HuH-7.5 (cell line): ENCODE measurements around the gene TPRX1.
A peak's percentile ranks its signal among the peaks of the same experiment; 100 is the strongest.
"Not testable (repeated sequence)": the region's sequence is repeated elsewhere in the genome, so short reads cannot be mapped to it uniquely, and the experiment has no call there.

Experiments
- DNase-seq: peaks from one replicate; pipeline ENCODE4 v3.0.0; 2011; ENCODE audit warnings: low spot score

TPRX1 gene

GRCh38 chr19:47801270-47801669 is 3.1 kb downstream of the TPRX1 start:
- no peak for DNase-seq

DNA sequence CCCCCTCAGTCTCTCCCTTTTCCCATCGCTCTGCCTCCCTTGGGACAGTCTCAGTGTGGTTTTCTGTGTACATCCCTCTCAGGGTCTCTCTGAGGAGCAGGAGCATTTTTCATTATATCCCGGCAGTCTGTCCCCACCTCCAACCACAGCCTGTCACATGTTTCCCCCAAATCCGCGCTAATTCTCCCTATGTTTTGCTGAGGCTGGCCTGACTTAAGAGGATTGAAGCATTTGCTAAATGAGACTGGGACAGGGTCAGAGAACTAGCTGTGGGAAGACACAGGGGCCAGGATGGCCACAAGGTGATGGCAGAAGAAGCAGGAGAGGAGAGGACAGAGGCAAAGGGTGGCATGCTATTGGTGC is 5.5 kb downstream of the TPRX1 start:
- no peak for DNase-seq

- no peak for DNase-seq
Measured at GRCh38 chr19:47797996-47798903, 6.1 kb downstream of the TPRX1 start.

GRCh38 chr19:47796785-47797184 is 7.6 kb downstream of the TPRX1 start:
- DNase-seq: no peak

DNA sequence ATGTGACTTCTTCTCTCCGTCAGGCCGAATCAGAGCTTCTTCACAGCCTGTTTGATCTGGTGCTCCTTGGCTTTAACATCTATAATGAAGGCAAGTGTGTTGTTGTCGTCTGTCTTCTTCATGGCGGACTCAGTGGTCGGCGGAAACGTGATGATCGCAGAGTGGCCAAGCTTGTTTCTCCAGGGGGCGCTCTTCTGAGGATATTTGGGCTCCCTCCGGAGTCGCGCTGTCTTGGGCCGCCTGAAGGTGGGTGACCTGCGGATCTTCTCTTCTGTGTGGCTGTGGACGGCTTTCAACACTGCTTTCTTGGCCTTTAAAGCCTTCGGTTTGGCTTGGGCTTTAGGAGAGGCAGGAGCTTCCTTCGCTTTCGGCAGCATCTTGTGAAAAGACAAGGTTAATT is 9.8 kb downstream of the TPRX1 start:
- DNase-seq: no peak

- no peak for DNase-seq
Measured at GRCh38 chr19:47792616-47793015, 11.7 kb downstream of the TPRX1 start.

- DNase-seq: peak; percentile 86
Measured at GRCh38 chr19:47790398-47790814, 13.9 kb downstream of the TPRX1 start.

DNA sequence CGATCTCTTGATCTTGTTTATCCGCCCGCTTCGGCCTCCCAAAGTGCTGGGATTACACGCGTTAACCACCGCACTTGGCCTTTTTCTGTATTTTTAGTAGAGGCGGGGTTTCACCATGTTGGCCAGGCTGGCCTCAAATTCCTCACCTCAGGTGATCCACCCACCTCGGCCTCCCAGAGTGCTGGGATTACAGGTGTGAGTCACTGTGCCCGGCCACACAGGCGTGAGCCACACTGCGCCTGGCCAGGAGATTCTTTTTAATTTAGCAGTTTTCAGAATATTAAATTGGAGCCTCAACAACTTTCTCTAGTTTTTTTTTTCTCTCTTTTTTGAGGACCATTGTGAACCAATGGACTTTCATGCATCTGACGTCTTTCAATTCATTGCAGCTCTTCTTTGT is 14.5 kb downstream of the TPRX1 start:
- not testable (repeated sequence) for DNase-seq

GRCh38 chr19:47787307-47787706 is 17.0 kb downstream of the TPRX1 start:
- DNase-seq: not testable (repeated sequence)

GRCh38 chr19:47786566-47786965 is 17.8 kb downstream of the TPRX1 start:
- no peak for DNase-seq

GRCh38 chr19:47781590-47782262 is 22.6 kb downstream of the TPRX1 start:
- no peak for DNase-seq

DNA sequence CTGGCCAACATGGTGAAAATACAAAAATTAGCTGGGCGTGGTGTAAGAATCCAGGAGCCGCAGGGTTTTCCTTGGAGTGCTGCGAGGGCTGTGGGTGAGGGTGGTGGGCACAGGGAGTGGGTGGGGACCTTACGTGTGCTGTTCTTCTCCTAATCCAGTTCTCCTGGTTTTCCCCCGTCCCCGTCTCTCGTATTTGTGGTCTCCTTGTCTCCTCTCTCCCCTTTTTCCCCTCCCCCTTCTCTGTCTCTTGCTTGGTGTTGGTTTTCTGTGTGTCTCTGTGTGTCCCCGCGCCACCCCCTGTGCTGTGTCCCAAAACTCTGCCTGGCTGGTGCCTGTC is 24.2 kb downstream of the TPRX1 start:
- DNase-seq: no peak

- DNase-seq: no peak
Measured at GRCh38 chr19:47779524-47780214, 24.7 kb downstream of the TPRX1 start.

GRCh38 chr19:47778954-47779351 is 25.4 kb downstream of the TPRX1 start:
- DNase-seq: no peak

- DNase-seq: peak; percentile 86
Measured at GRCh38 chr19:47778049-47778953, 26.1 kb downstream of the TPRX1 start, which contains the start of gene SELENOW. TSS of gene SELENOW (plus strand) at chr19:47778703. CDS start at chr19:47778786, 83 bp downstream.

DNA sequence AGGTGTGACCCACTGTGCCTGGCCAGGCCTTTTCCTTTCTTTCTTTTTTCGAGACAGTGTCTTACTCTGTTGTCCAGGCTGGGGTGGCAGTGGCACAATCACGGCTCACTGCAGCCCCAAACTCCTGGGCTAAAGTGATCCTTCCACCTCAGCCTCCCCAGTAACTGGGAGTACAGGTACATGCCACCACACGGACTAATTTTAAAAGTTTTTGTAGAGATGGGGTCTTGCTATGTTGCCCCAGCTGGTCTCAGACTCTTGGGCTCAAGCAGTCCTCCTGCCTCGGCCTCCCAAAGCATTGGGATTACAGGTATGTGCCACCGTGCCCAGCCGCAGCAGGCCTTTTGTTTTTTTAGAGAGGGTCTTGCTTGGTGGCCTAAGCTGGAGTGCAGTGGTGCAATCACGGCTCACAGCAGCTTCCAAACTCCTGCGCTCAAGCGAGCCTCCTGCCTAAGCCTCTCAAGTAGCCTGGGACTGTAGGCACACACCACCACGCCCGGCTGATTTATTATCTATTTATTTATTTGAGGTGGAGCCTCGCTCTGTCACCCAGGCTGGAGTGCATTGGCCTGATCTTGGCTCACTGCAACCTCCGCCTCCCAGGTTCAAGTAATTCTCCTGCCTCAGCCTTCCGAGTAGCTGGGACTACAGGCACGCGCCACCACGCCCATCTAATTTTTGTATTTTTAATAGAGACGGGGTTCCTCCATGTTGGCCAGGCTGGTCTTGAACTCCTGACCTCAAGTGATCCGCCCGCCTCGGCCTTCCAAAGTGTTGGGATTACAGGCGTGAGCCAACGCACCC is 26.9 kb downstream of the TPRX1 start:
- DNase-seq: not testable (repeated sequence)

DNA sequence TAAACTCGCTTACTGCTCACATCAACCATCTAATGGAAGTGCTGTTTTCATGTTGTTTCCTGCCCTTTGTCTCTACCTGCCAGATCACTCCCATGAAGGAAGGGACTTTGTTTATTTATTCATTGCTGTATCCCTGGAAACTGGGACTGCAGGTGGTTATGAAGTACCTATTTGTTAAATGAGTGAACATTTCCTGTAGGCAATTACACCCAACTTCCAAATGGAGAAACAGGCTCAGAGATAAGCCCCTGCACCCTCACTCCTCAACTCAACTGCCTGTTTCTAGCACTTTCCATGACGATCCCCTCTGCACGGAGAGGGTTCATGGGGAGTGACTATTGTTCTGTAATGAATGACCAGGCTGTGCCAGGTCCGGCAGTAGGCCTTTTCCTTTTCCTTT is 27.8 kb downstream of the TPRX1 start:
- no peak for DNase-seq

GRCh38 chr19:47771291-47771690 is 33.1 kb downstream of the TPRX1 start:
- DNase-seq: not testable (repeated sequence)

- DNase-seq: no peak
Measured at GRCh38 chr19:47769534-47769933, 34.8 kb downstream of the TPRX1 start.

DNA sequence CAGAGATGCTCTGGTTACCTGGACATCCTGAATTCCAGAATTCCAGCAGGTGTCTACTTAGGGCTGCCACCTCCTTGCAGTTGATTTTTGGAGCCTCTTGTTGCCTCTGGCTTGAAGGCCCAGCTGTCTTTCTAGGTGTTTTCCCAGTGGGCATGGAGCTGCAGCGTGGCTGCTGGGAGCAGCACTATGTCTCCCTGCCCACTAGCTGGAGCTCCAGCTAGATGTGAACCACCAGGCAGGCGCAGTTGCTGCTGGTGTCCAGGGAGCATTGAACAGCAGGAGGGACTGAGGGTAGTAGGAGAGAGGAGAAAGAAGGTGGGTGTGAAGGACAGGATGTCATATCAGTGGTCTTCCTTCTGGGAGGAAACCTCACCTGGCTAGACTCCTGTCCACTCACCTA is 35.7 kb downstream of the TPRX1 start:
- DNase-seq: no peak

GRCh38 chr19:47767349-47767748 is 37.0 kb downstream of the TPRX1 start:
- DNase-seq: no peak
